IgD-negative memory B cell (primary cell): ENCODE results near the gene SEC23IP. TPM values are rescaled to one million over a fixed set of nuclear protein-coding genes. Genes with fewer than 3 reads are reported as not detected.
A peak's percentile ranks its signal among the peaks of the same experiment; 100 is the strongest.
"Not testable (repeated sequence)": the region's sequence is repeated elsewhere in the genome, so short reads cannot be mapped to it uniquely, and the experiment has no call there.

Source experiments
- H3K27ac Mint-ChIP-seq, 3 donors: one replicate each; pipeline ENCODE4 v1.8.0; 2020 to 2022; ENCODE audit warnings: mild to moderate bottlenecking in 3 of 3, mixed read lengths in 3 of 3, moderate library complexity in 1 of 3
- H3K27me3 Mint-ChIP-seq: one replicate; pipeline ENCODE4 v1.8.0; 2021; ENCODE audit warnings: mixed read lengths
- H3K36me3 Mint-ChIP-seq: one replicate; pipeline ENCODE4 v1.8.0; 2020; ENCODE audit warnings: mild to moderate bottlenecking, mixed read lengths
- H3K4me1 Mint-ChIP-seq, 3 donors: one replicate each; pipeline ENCODE4 v1.8.0; 2020 to 2022; ENCODE audit warnings: mixed read lengths in 3 of 3, mild to moderate bottlenecking in 1 of 3
- H3K4me3 Mint-ChIP-seq, 4 donors: one replicate each; pipeline ENCODE4 v1.8.0; 2020 to 2022; ENCODE audit warnings: mild to moderate bottlenecking in 4 of 4, mixed read lengths in 4 of 4, moderate library complexity in 3 of 4
- H3K9me3 Mint-ChIP-seq, 3 donors: one replicate each; pipeline ENCODE4 v1.8.0; 2020 to 2021; ENCODE audit warnings: mixed read lengths in 3 of 3, mild to moderate bottlenecking in 1 of 3
- polyA plus RNA-seq: library from polyadenylated mRNA; unstranded; fragments of 300-500 nt; fragmentation: Illumina TruSeq; gene quantifications from one replicate; pipeline ENCODE4 v1.2.3, GENCODE V29; 2021

The SEC23IP gene
- polyA plus RNA-seq, 1 donor from 2014 or later = 42.4 TPM

- Mint-ChIP-seq H3K4me3 (peak overlapping the region in 2 of 4 donors; percentile 15 to 59), H3K27me3 (no peaks in the 10 kb centered on the region), H3K36me3 (peaks cover 12% of the 10 kb centered on the region), H3K27ac (peak overlapping the region in 1 of 3 donors; percentile 49), H3K4me1 (peaks cover 50 to 54% (median 51%) of the 10 kb centered on the region in 3 donors), H3K9me3 (no peaks in the 10 kb centered on the region)
These were observed 3.6 kb downstream of the SEC23IP start for GRCh38 chr10:119896061-119896655.

- H3K27me3 Mint-ChIP-seq = no peaks in the 10 kb centered on the region
- peaks cover 48 to 51% (median 50%) of the 10 kb centered on the region in 3 donors for H3K4me1 Mint-ChIP-seq
- peak overlapping the region in 1 of 4 donors; percentile 16 for H3K4me3 Mint-ChIP-seq
- H3K9me3 Mint-ChIP-seq = no peaks in the 10 kb centered on the region
- H3K36me3 Mint-ChIP-seq = peaks cover 12% of the 10 kb centered on the region
- H3K27ac Mint-ChIP-seq = no peak overlapping the region
These were observed 4.6 kb downstream of the SEC23IP start for GRCh38 chr10:119896937-119897770.

GRCh38 chr10:119898577-119898976 is 6.0 kb downstream of the SEC23IP start:
- H3K4me3 Mint-ChIP-seq = peak overlapping the region in 1 of 4 donors; percentile 63
- H3K27ac Mint-ChIP-seq = peak overlapping the region in 1 of 3 donors; percentile 18
- peaks cover 42 to 44% (median 44%) of the 10 kb centered on the region in 3 donors for H3K4me1 Mint-ChIP-seq
- peaks cover 8% of the 10 kb centered on the region for H3K36me3 Mint-ChIP-seq
- H3K27me3 Mint-ChIP-seq = no peaks in the 10 kb centered on the region
- H3K9me3 Mint-ChIP-seq = no peaks in the 10 kb centered on the region

GRCh38 chr10:119903946-119904666 is 11.6 kb downstream of the SEC23IP start:
- Mint-ChIP-seq H3K4me3 (no peak overlapping the region), H3K27me3 (no peaks in the 10 kb centered on the region), H3K9me3 (no peaks in the 10 kb centered on the region), H3K4me1 (peaks cover 3 to 4% (median 4%) of the 10 kb centered on the region in 3 donors), H3K36me3 (peaks cover 6% of the 10 kb centered on the region), H3K27ac (peak overlapping the region in 1 of 3 donors; percentile 56)

GRCh38 chr10:119907695-119908094 is 15.2 kb downstream of the SEC23IP start:
- H3K36me3 Mint-ChIP-seq, H3K9me3 Mint-ChIP-seq, H3K4me1 Mint-ChIP-seq, H3K27ac Mint-ChIP-seq, H3K4me3 Mint-ChIP-seq, H3K27me3 Mint-ChIP-seq: not testable (repeated sequence)

GRCh38 chr10:119908166-119908565 is 15.6 kb downstream of the SEC23IP start:
- peaks cover 0 to 3% (median 0%) of the 10 kb centered on the region in 3 donors for H3K4me1 Mint-ChIP-seq
- H3K36me3 Mint-ChIP-seq = peaks cover 7% of the 10 kb centered on the region
- no peaks in the 10 kb centered on the region for H3K9me3 Mint-ChIP-seq
- H3K4me3 Mint-ChIP-seq = no peak overlapping the region
- peak overlapping the region in 1 of 3 donors; percentile 50 for H3K27ac Mint-ChIP-seq
- no peaks in the 10 kb centered on the region for H3K27me3 Mint-ChIP-seq

- Mint-ChIP-seq H3K4me1 (peaks cover 0 to 3% (median 0%) of the 10 kb centered on the region in 3 donors), H3K27ac (no peak overlapping the region), H3K27me3 (no peaks in the 10 kb centered on the region), H3K36me3 (peaks cover 3% of the 10 kb centered on the region), H3K4me3 (no peak overlapping the region), H3K9me3 (no peaks in the 10 kb centered on the region)
These were observed 18.2 kb downstream of the SEC23IP start for GRCh38 chr10:119910689-119911088.

- H3K27me3 Mint-ChIP-seq = no peaks in the 10 kb centered on the region
- no peak overlapping the region for H3K27ac Mint-ChIP-seq
- no peak overlapping the region for H3K4me3 Mint-ChIP-seq
- peaks cover 7% of the 10 kb centered on the region for H3K36me3 Mint-ChIP-seq
- H3K9me3 Mint-ChIP-seq = no peaks in the 10 kb centered on the region
- H3K4me1 Mint-ChIP-seq = peaks cover 10 to 21% (median 13%) of the 10 kb centered on the region in 3 donors
These were observed 25.2 kb downstream of the SEC23IP start for GRCh38 chr10:119917777-119918176.

- Mint-ChIP-seq H3K36me3 (peaks cover 8% of the 10 kb centered on the region), H3K27ac (peak overlapping the region; percentile 32 to 80 (median 62)), H3K4me1 (peaks cover 10 to 18% (median 13%) of the 10 kb centered on the region in 3 donors), H3K27me3 (no peaks in the 10 kb centered on the region), H3K9me3 (no peaks in the 10 kb centered on the region), H3K4me3 (peak overlapping the region in 1 of 4 donors; percentile 64)
These were observed 26.7 kb downstream of the SEC23IP start for GRCh38 chr10:119919271-119919670.

GRCh38 chr10:119919826-119920225 is 27.3 kb downstream of the SEC23IP start:
- no peaks in the 10 kb centered on the region for H3K9me3 Mint-ChIP-seq
- peak overlapping the region; percentile 32 to 80 (median 62) for H3K27ac Mint-ChIP-seq
- no peaks in the 10 kb centered on the region for H3K27me3 Mint-ChIP-seq
- peaks cover 10 to 18% (median 13%) of the 10 kb centered on the region in 3 donors for H3K4me1 Mint-ChIP-seq
- peak overlapping the region in 2 of 4 donors; percentile 44 to 64 for H3K4me3 Mint-ChIP-seq
- peaks cover 8% of the 10 kb centered on the region for H3K36me3 Mint-ChIP-seq

GRCh38 chr10:119928411-119928810 is 35.9 kb downstream of the SEC23IP start:
- no peaks in the 10 kb centered on the region for H3K27me3 Mint-ChIP-seq
- peaks cover 0 to 4% (median 0%) of the 10 kb centered on the region in 3 donors for H3K4me1 Mint-ChIP-seq
- H3K4me3 Mint-ChIP-seq = no peak overlapping the region
- H3K9me3 Mint-ChIP-seq = no peaks in the 10 kb centered on the region
- H3K36me3 Mint-ChIP-seq = peaks cover 5% of the 10 kb centered on the region
- no peak overlapping the region for H3K27ac Mint-ChIP-seq

- Mint-ChIP-seq H3K36me3 (peaks cover 8% of the 10 kb centered on the region), H3K27me3 (no peaks in the 10 kb centered on the region), H3K9me3 (no peaks in the 10 kb centered on the region), H3K4me3 (peak overlapping the region in 1 of 4 donors; percentile 12), H3K27ac (no peak overlapping the region), H3K4me1 (peaks cover 0 to 4% (median 0%) of the 10 kb centered on the region in 3 donors)
These were observed 39.3 kb downstream of the SEC23IP start for GRCh38 chr10:119931871-119932270.

GRCh38 chr10:119932631-119933030 is 40.1 kb downstream of the SEC23IP start:
- Mint-ChIP-seq H3K9me3 (no peaks in the 10 kb centered on the region), H3K27me3 (no peaks in the 10 kb centered on the region), H3K4me1 (no peaks in the 10 kb centered on the region), H3K36me3 (peaks cover 8% of the 10 kb centered on the region), H3K4me3 (no peak overlapping the region), H3K27ac (no peak overlapping the region)

- H3K4me1 Mint-ChIP-seq = no peaks in the 10 kb centered on the region
- no peak overlapping the region for H3K27ac Mint-ChIP-seq
- no peaks in the 10 kb centered on the region for H3K27me3 Mint-ChIP-seq
- no peaks in the 10 kb centered on the region for H3K9me3 Mint-ChIP-seq
- no peak overlapping the region for H3K4me3 Mint-ChIP-seq
- peaks cover 8% of the 10 kb centered on the region for H3K36me3 Mint-ChIP-seq
These were observed 40.6 kb downstream of the SEC23IP start for GRCh38 chr10:119933179-119933578.

GRCh38 chr10:119940487-119940886 is 48.0 kb downstream of the SEC23IP start:
- H3K27me3 Mint-ChIP-seq = no peaks in the 10 kb centered on the region
- peaks cover 21% of the 10 kb centered on the region for H3K36me3 Mint-ChIP-seq
- H3K4me1 Mint-ChIP-seq = peaks cover 0 to 2% (median 0%) of the 10 kb centered on the region in 3 donors
- H3K27ac Mint-ChIP-seq = no peak overlapping the region
- H3K4me3 Mint-ChIP-seq = no peak overlapping the region
- no peaks in the 10 kb centered on the region for H3K9me3 Mint-ChIP-seq
